SH-SY5Y (cell line): ENCODE results near the gene PRR4.

Source experiments
- GATA2 ChIP-seq: IDR thresholded peaks from 2 replicates; pipeline ENCODE4 v1.6.1; 2011; ENCODE audit warnings: mild to moderate bottlenecking, low read depth, low read length
- GATA3 ChIP-seq: IDR thresholded peaks from 2 replicates; pipeline ENCODE4 v1.6.1; 2011; ENCODE audit warnings: low read depth, mild to moderate bottlenecking, low read length, moderate library complexity

DNA sequence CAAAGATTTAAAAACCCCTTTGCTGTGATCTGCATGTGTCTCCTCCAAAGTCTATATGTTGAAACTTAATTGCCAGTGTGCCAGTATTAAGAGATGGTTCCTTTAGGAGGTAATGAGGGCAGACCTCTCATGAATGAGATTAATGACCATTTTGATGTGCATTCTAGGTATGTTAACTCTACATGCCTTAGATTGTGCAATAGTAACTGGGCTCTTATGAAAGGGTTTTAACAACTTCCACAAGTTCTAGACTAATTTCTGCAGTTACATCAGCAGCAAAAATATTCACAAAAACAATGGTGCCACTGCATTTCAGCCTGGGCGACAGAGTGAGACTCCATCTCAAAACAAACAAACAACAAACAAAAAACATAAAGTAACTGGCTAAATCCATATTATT, 19.3 kb downstream of the PRR4 start:
- TF ChIP-seq GATA3 (no peak), GATA2 (no peak)
